DOHH2 (cell line): ENCODE data around the gene MYF6.

Experiments used
- CTCF ChIP-seq: fragments of 200-600 bp; sonication (generic); IDR thresholded peaks from one replicate; pipeline ENCODE4 v1.5.1; 2014; ENCODE audit warnings: antibody characterized with exemption, mild to moderate bottlenecking, low read depth, low read length; ENCODE audit not compliant: poor library complexity, severe bottlenecking
- EZH2phosphoT487 ChIP-seq: fragments of 200-600 bp; sonication (generic); IDR thresholded peaks from 2 replicates; pipeline ENCODE4 v1.6.1; 2017; ENCODE audit warnings: borderline replicate concordance, mild to moderate bottlenecking, antibody characterized with exemption, low read length, moderate library complexity, mixed read lengths

GRCh38 chr12:80704420-80704819 is 3.0 kb upstream of the MYF6 start:
- TF ChIP-seq CTCF (no peak), EZH2phosphoT487 (no peak)
